GM18498 (cell line): ENCODE measurements around the gene AUTS2.
"Not testable (repeated sequence)": the region's sequence is repeated elsewhere in the genome, so short reads cannot be mapped to it uniquely, and the experiment has no call there.

Source experiments
- ATAC-seq: cut with Tn5 transposase; IDR thresholded peaks from one replicate; pipeline ENCODE4 v1.9.1; 2021; ENCODE audit warnings: mild to moderate bottlenecking, moderate library complexity; ENCODE audit not compliant: unreplicated experiment

Gene AUTS2

GRCh38 chr7:70263471-70264255 lies 665.4 kb downstream of the AUTS2 start:
- ATAC-seq: no peak

- no peak for ATAC-seq
Observed at GRCh38 chr7:70266186-70266585, 667.9 kb downstream of the AUTS2 start.

- no peak for ATAC-seq
Observed at GRCh38 chr7:70267381-70268120, 669.3 kb downstream of the AUTS2 start.

- no peak for ATAC-seq
Observed at GRCh38 chr7:70268179-70268578, 669.9 kb downstream of the AUTS2 start.

- ATAC-seq: no peak
Observed at GRCh38 chr7:70270149-70270548, 671.9 kb downstream of the AUTS2 start.

GRCh38 chr7:70271617-70272081 lies 673.4 kb downstream of the AUTS2 start:
- ATAC-seq: no peak

GRCh38 chr7:70275570-70275969 lies 677.3 kb downstream of the AUTS2 start:
- ATAC-seq: not testable (repeated sequence)

- no peak for ATAC-seq
Observed at GRCh38 chr7:70285187-70285586, 686.9 kb downstream of the AUTS2 start.

GRCh38 chr7:70285854-70286253 lies 687.6 kb downstream of the AUTS2 start:
- no peak for ATAC-seq

- ATAC-seq: no peak
Observed at GRCh38 chr7:70288781-70289456, 690.6 kb downstream of the AUTS2 start.

GRCh38 chr7:70292716-70293115 lies 694.4 kb downstream of the AUTS2 start:
- ATAC-seq: no peak

GRCh38 chr7:70294211-70294911 lies 696.1 kb downstream of the AUTS2 start:
- no peak for ATAC-seq

GRCh38 chr7:70298780-70299471 lies 700.7 kb downstream of the AUTS2 start:
- ATAC-seq: no peak

GRCh38 chr7:70299472-70299807 lies 701.2 kb downstream of the AUTS2 start:
- ATAC-seq: no peak

GRCh38 chr7:70301673-70302185 lies 703.5 kb downstream of the AUTS2 start:
- no peak for ATAC-seq

- no peak for ATAC-seq
Observed at GRCh38 chr7:70303309-70303708, 705.0 kb downstream of the AUTS2 start.

- ATAC-seq: no peak
Observed at GRCh38 chr7:70303780-70304179, 705.5 kb downstream of the AUTS2 start.

- no peak for ATAC-seq
Observed at GRCh38 chr7:70306173-70306572, 707.9 kb downstream of the AUTS2 start.

- ATAC-seq: no peak
Observed at GRCh38 chr7:70307544-70308106, 709.4 kb downstream of the AUTS2 start.

- ATAC-seq: no peak
Observed at GRCh38 chr7:70312336-70312735, 714.1 kb downstream of the AUTS2 start.
